GM06990 (cell line): ENCODE results near the gene DPP10.

Experiments
- DNase-seq: peaks from one replicate; pipeline ENCODE4 v3.0.0-alpha.2; 2011; ENCODE audit not compliant: insufficient read length; ENCODE audit errors: extremely low read depth
- H3K27me3 ChIP-seq: replicated peaks from 2 replicates; pipeline ENCODE4 v1.6.0; 2011; ENCODE audit warnings: low read length; ENCODE audit not compliant: control insufficient read depth, insufficient read depth
- H3K36me3 ChIP-seq: 2 replicates; pipeline ENCODE4 v1.5.1; 2011; ENCODE audit warnings: low read length; ENCODE audit not compliant: control insufficient read depth, insufficient read depth
- H3K4me3 ChIP-seq: replicated peaks from 2 replicates; pipeline ENCODE4 v1.5.1; 2011; ENCODE audit warnings: low read depth, mild to moderate bottlenecking, control low read depth, low read length
- CTCF ChIP-seq: IDR thresholded peaks from 2 replicates; pipeline ENCODE4 v1.5.1; 2011; ENCODE audit warnings: low read length, control low read depth, mild to moderate bottlenecking, inconsistent platforms; ENCODE audit not compliant: insufficient read depth, poor library complexity, severe bottlenecking

The DPP10 gene

GRCh38 chr2:115219296-115219695 is 776.9 kb downstream of the DPP10 start:
- no peak for DNase-seq
- no peak for TF ChIP-seq CTCF

GRCh38 chr2:115234186-115234585 is 791.7 kb downstream of the DPP10 start:
- no peak for TF ChIP-seq CTCF
- Histone ChIP-seq H3K36me3 (no peaks in the 10 kb centered on the region), H3K4me3 (no peak overlapping the region), H3K27me3 (no peaks in the 10 kb centered on the region)
- no peak for DNase-seq

More at GRCh38 chr2:115219296-115219695, 776.9 kb downstream of the DPP10 start:
- Histone ChIP-seq H3K27me3 (no peaks in the 10 kb centered on the region), H3K36me3 (no peaks in the 10 kb centered on the region), H3K4me3 (no peak overlapping the region)

GRCh38 chr2:115234737-115235136 is 792.3 kb downstream of the DPP10 start:
- H3K36me3 ChIP-seq, result no peaks in the 10 kb centered on the region
- DNase-seq, result no peak
- H3K27me3 ChIP-seq, result no peaks in the 10 kb centered on the region
- no peak overlapping the region for H3K4me3 ChIP-seq
- no peak for TF ChIP-seq CTCF

GRCh38 chr2:115248066-115248465 is 805.6 kb downstream of the DPP10 start:
- Histone ChIP-seq H3K36me3 (no peaks in the 10 kb centered on the region), H3K4me3 (no peak overlapping the region), H3K27me3 (no peaks in the 10 kb centered on the region)
- no peak for DNase-seq
- TF ChIP-seq CTCF, result no peak

- H3K4me3 ChIP-seq, result no peak overlapping the region
- no peaks in the 10 kb centered on the region for H3K27me3 ChIP-seq
- no peak for TF ChIP-seq CTCF
- H3K36me3 ChIP-seq, result no peaks in the 10 kb centered on the region
- DNase-seq, result no peak
Measured at GRCh38 chr2:115277366-115277765, 834.9 kb downstream of the DPP10 start.

- no peaks in the 10 kb centered on the region for H3K36me3 ChIP-seq
- TF ChIP-seq CTCF, result no peak
- DNase-seq, result no peak
- no peak overlapping the region for H3K4me3 ChIP-seq
- H3K27me3 ChIP-seq, result no peaks in the 10 kb centered on the region
Measured at GRCh38 chr2:115285416-115285815, 843.0 kb downstream of the DPP10 start.
